NT2/D1 (cell line): ENCODE results near the gene TSPAN9.

Experiments used
- SUZ12 ChIP-seq: IDR thresholded peaks from 2 replicates; pipeline ENCODE4 v1.6.1; 2011; ENCODE audit not compliant: insufficient read length, insufficient read depth; ENCODE audit errors: extremely low read depth
- YY1 ChIP-seq: IDR thresholded peaks from 2 replicates; pipeline ENCODE4 v1.6.1; 2011; ENCODE audit not compliant: insufficient read length, insufficient read depth
- ZNF274 ChIP-seq: IDR thresholded peaks from 2 replicates; pipeline ENCODE4 v1.6.1; 2011; ENCODE audit warnings: mild to moderate bottlenecking, low read depth, low read length

DNA sequence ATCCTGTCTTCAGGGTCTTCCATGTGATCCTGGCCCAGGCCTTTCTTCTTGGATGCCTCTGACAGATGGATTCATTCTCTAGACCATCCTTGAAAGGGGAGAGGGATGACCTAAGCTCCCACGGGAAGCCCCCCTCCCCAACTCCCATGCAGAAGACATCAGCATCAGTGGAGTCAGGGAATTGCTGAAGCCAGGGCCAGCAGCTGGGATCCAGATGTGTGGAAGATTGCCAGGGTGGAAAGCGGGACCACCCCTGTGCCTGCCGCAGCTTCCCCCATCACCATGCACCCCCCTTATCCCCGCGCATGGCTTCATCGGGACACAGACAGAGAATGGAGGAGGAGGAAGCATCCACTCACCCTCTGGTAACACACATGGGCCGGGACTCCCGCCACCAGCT, 230.2 kb downstream of the TSPAN9 start:
- TF ChIP-seq ZNF274 (no peak), SUZ12 (no peak), YY1 (no peak)
